ENCODE data around the gene SLC6A3. TPM values are rescaled to one million over a fixed set of nuclear protein-coding genes. Genes with fewer than 3 reads are reported as not detected.

Gene SLC6A3
- total and polyA plus RNA-seq, 2 of the 13 experiments (the other 11 are each of a cell fraction or from before 2014, with no cell fraction given): 0.01 TPM; not detected in 1

GRCh38 chr5:1396293-1396816 is 48.9 kb downstream of the SLC6A3 start:
- FAIRE-seq: no peak
- Histone ChIP-seq H3K9ac (ENCODE audit: insufficient read depth, low read depth, low read length) (no peak overlapping the region), H3K9me3 (ENCODE audit: low read length) (no peaks in the 10 kb centered on the region), H3K4me2 (ENCODE audit: low read depth, low read length) (no peak overlapping the region), H3K27ac (ENCODE audit: extremely low read length, insufficient read depth, low read length) (no peak overlapping the region), H4K20me1 (ENCODE audit: insufficient read depth, low read length) (no peaks in the 10 kb centered on the region), H3K4me1 (ENCODE audit: insufficient read depth, low read length) (no peaks in the 10 kb centered on the region), H3K79me2 (ENCODE audit: insufficient read depth, low read length) (no peaks in the 10 kb centered on the region), H3K27me3 (ENCODE audit: control insufficient read depth in 1 of 2, insufficient read depth in 2 of 2, low read length in 2 of 2) (peaks cover 18 to 88% of the 10 kb centered on the region in 2 experiments), H2AFZ (ENCODE audit: low read length) (no peak overlapping the region), H3K36me3 (replicated peaks in 1 of 2; ENCODE audit: control insufficient read depth in 1 of 2, insufficient read depth in 2 of 2, low read length in 2 of 2) (no peaks in the 10 kb centered on the region), H3K4me3 (replicated peaks in 1 of 3; ENCODE audit: insufficient read depth in 1 of 3, low read depth in 2 of 3, low read length in 3 of 3) (no peak overlapping the region)
- in situ Hi-C loops (cut with HindIII; ENCODE audit: extremely low pct_ligation_motif_present, low pct_unique_long_range_greater_than_20kb) (no loop called here), intact Hi-C loops (cut with micrococcal nuclease; ENCODE audit: unreplicated experiment) (no loop called here)
- WGBS (ENCODE audit: low lambda C conversion rate): 19% methylated on average over 17 of the region's 18 CpGs
- no peak for ATAC-seq
- CTCF ChIA-PET (ENCODE audit: low intra/inter-chr PET ratio, low total read pairs): no interaction called here
- TF ChIP-seq ZNF207 (IDR thresholded peaks at IDR 0.05; ENCODE audit: borderline replicate concordance): no peak
- TF ChIP-seq MTERF4 (CRISPR knock-in tag; IDR thresholded peaks at IDR 0.05): no peak
- TF ChIP-seq ZFX (CRISPR knock-in tag; IDR thresholded peaks at IDR 0.05; ENCODE audit: low read depth): no peak
- no peak for TF ChIP-seq SIN3B (IDR thresholded peaks at IDR 0.05; ENCODE audit: low read length)
- no peak for TF ChIP-seq SMAD9 (CRISPR knock-in tag; IDR thresholded peaks at IDR 0.05)
- no peak for TF ChIP-seq ARID5B (CRISPR knock-in tag; IDR thresholded peaks at IDR 0.05)
- no peak for TF ChIP-seq RFXANK (CRISPR knock-in tag; IDR thresholded peaks at IDR 0.05)
- no peak for TF ChIP-seq TCF7L2 (IDR thresholded peaks at IDR 0.05; ENCODE audit: low read depth, low read length)
- TF ChIP-seq ZFP90 (CRISPR knock-in tag; IDR thresholded peaks at IDR 0.05; ENCODE audit: borderline replicate concordance): no peak
- no peak for TF ChIP-seq ZNF557 (CRISPR knock-in tag; IDR thresholded peaks at IDR 0.05)
- no peak for TF ChIP-seq FOSL1 (CRISPR knock-in tag; IDR thresholded peaks at IDR 0.05; ENCODE audit: borderline replicate concordance)
- no peak for TF ChIP-seq ZBTB46 (CRISPR knock-in tag; IDR thresholded peaks at IDR 0.05; ENCODE audit: borderline replicate concordance)
- no peak for TF ChIP-seq CEBPB (IDR thresholded peaks at IDR 0.05; ENCODE audit: borderline replicate concordance, low read depth, low read length)
- no peak for TF ChIP-seq AHR (CRISPR knock-in tag; IDR thresholded peaks at IDR 0.05)
- TF ChIP-seq MAZ (IDR thresholded peaks at IDR 0.05; ENCODE audit: borderline replicate concordance, low read depth, low read length): no peak
- no peak for TF ChIP-seq MAZ (CRISPR knock-in tag; IDR thresholded peaks at IDR 0.05; ENCODE audit: low read depth)
- TF ChIP-seq ZNF12 (CRISPR knock-in tag; IDR thresholded peaks at IDR 0.05): no peak
- no peak for DNase-seq (ENCODE audit: low spot score)
- no TSS peak for BruUV-seq (replicated peaks)
- POLR2A ChIA-PET: no interaction called here
